ENCODE data around the gene PGBD5.

DNA sequence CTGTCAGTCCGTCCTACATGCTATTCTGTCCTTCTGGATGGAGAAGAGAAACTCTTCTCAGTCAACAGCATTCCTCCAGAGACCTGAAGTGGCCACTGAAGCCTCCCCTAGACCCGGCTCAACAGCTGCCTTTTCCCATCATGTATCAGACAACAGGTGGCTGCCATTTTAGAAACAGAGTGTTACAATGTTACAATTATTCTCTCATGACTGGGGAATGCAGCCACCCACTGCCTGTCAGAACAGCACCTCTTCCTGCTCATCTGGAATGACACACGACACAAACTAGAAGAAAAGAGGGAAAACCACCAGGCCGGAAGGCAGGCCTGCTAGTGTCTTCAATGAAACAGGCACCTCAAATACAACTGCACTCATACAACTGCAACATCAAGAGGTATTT, 105.3 kb downstream of the PGBD5 start:
- TF ChIP-seq POLR2A (IDR thresholded peaks at IDR 0.05): no peak
- TF ChIP-seq, protein P1, sequence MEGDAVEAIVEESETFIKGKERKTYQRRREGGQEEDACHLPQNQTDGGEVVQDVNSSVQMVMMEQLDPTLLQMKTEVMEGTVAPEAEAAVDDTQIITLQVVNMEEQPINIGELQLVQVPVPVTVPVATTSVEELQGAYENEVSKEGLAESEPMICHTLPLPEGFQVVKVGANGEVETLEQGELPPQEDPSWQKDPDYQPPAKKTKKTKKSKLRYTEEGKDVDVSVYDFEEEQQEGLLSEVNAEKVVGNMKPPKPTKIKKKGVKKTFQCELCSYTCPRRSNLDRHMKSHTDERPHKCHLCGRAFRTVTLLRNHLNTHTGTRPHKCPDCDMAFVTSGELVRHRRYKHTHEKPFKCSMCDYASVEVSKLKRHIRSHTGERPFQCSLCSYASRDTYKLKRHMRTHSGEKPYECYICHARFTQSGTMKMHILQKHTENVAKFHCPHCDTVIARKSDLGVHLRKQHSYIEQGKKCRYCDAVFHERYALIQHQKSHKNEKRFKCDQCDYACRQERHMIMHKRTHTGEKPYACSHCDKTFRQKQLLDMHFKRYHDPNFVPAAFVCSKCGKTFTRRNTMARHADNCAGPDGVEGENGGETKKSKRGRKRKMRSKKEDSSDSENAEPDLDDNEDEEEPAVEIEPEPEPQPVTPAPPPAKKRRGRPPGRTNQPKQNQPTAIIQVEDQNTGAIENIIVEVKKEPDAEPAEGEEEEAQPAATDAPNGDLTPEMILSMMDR (IDR thresholded peaks at IDR 0.05): no peak

Measured in transverse colon (tissue), 3 donors.